Measurements from ENCODE around the gene ECM1. TPM values are rescaled to one million over a fixed set of nuclear protein-coding genes. Genes with fewer than 3 reads are reported as not detected.

The ECM1 gene
- total RNA-seq, 1 donor from 2014 or later = 5.1 TPM

DNA sequence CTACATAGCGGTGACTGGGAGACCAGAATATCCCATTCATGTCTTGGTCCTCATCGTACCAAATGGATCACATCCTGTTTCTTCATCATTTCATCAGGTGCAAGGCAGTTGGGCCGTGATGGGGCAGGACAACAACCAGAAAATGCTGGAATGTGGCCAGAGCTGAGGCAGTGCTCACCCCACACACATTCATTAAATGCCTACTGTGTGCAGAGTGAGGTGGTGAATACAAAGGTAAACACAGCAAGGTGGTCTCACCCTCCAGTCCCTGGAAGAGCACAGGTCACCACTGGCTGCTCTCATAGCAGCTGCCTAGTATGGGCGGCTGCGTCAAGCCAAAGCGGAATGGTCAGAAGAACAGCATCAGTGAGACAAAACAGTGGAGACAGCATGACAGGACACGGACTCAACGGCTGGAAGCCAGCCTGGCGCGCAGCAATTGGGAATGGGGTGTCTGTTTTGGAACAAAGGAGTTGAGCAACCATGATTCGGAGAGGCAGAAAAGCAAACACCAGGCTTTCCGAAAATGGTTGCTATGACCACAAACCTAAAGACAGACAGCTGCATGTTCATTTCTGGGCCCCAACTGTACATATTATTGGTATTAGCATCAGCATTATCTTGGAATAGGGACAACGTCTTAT is 35.7 kb downstream of the ECM1 start:
- DNase-seq (ENCODE audit: extremely low read depth, low read depth, low spot score) = no peak

DNA sequence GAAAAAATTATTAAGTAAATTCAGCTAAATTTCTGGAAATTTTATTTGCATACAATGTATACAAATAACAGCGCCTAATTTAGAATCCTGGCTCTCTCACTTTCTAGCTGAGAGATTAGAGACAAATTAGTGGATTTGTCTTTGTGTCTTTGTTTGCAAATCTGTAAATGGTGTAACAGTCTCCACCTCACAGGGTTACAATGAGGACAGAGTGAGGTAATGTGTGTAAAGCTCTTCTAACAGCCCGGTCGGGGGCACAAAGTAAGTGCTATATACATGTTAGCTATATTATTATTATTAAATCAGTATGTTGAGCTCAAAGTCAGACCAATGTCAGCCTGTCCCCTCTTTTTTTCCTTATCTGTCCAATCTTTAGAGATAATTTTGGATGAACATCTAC is 36.3 kb downstream of the ECM1 start:
- DNase-seq (ENCODE audit: extremely low read depth, low read depth, low spot score) = no peak

DNA sequence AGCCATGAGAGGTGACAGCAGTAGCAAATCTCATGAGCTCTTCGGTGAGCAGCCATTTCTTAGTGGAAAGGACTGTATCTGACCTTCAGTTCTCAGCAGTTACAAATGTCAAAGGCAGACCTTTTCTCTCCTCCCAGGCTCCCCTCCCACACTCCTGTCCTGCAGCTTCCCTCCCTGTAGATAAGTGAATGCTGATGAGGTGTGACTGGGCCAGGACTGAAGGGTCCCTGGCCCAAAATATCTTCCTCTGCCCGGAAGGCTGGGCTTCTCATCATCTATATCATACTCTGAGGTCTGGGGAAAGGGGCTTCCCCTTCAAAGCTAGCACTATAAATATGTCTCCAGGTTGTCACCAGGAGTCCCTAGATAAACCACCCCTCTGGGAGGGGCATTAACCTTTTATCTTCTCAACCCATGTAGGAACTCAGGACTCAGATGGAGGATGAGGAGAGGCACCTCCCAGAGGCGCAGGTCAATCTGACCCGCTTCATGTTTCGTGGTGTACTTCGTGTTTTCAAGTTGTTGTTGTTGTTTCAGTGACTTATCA is 37.6 kb downstream of the ECM1 start:
- no peak for DNase-seq (ENCODE audit: extremely low read depth, low read depth, low spot score)

DNA sequence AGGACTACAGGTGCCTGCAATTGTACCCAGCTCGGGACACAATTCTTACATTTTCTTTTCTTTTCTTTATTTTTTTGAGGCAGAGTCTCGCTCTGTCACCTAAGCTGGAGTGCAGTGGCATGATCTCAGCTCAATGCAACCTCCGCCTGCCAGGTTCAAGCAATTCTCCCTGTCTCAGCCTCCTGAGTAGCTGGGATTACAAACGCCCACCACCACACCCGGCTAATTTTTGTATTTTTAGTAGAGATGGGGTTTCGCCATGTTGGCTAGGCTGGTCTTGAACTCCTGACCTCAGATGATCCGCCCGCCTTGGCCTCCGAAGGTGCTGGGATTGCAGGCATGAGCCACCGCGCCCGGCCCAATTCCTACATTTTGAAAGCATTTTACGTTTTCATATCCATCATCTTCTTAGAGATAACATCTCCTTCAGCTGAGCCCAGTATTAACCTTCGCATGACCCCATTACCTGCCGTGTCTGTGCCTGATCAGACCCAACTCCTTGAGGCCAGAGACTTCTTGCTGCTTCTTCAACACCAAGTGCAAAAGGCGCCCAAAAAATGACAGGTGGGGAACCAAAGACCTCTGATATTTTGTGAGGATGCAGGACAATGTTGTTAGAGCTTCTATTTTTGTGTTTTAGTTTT is 38.5 kb downstream of the ECM1 start:
- no peak for DNase-seq (ENCODE audit: extremely low read depth, low read depth, low spot score)

DNA sequence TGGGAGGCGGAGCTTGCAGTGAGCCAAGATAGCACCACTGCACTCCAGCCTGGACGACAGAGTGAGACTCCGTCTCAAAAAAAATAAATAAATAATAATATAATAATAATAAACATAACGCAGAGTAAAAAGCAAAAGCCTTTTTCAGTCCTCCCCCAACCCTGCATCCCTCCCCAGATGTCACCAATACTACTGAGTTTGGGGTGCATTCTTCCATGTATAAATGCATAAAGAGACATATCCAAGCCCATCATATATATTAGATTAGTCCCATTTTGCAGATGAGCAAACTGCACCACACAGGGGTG is 40.4 kb downstream of the ECM1 start:
- no peak for DNase-seq (ENCODE audit: extremely low read depth, low read depth, low spot score)

DNA sequence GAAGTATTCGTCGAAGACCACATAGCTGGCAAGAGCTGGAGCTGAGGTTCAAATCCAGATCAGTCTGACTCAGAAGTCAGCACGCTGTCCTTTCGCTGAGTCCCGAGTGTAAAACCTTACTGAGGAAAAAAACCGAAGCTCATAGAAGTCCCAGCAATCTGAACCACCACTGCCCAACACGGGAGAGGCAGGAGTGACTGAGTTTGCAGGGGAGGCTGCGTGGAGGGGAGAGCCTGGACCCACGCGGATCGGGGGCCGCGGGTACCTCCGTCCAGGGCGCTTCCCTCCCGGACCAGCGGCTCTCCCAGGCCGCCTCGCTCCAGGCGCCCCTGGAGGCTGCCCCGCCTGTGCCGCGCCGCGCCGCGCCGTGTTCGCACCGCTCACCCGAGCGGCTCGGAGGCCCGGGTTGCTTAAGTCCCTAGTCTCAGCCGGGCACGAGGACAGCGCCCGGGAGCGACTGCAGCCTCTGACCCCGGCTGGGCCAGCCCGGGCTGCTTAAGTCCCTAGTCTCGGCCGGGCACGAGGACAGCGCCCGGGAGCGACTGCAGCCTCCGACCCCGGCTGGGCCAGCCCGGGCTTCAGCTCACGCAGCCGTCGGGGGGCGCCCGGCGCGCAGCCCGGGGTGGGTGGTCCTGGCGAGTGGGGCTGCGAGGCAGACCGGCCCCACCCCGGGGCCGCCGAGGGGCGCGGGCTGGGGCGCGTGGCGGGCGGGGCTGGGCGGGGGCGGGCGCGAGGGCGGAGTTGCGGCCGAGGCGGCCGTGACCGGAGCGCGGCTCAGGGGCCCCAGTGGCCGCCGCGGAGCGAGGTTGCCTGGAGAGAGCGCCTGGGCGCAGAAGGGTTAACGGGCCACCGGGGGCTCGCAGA is 41.0 kb downstream of the ECM1 start, which contains the start of gene ADAMTSL4:
Gene ADAMTSL4, plus strand, starts transcription at position 777 of the 864 bp plus-strand sequence. CDS start 2,881 bp downstream, outside the sequence.
- no peak for DNase-seq (ENCODE audit: extremely low read depth, low read depth, low spot score)

DNA sequence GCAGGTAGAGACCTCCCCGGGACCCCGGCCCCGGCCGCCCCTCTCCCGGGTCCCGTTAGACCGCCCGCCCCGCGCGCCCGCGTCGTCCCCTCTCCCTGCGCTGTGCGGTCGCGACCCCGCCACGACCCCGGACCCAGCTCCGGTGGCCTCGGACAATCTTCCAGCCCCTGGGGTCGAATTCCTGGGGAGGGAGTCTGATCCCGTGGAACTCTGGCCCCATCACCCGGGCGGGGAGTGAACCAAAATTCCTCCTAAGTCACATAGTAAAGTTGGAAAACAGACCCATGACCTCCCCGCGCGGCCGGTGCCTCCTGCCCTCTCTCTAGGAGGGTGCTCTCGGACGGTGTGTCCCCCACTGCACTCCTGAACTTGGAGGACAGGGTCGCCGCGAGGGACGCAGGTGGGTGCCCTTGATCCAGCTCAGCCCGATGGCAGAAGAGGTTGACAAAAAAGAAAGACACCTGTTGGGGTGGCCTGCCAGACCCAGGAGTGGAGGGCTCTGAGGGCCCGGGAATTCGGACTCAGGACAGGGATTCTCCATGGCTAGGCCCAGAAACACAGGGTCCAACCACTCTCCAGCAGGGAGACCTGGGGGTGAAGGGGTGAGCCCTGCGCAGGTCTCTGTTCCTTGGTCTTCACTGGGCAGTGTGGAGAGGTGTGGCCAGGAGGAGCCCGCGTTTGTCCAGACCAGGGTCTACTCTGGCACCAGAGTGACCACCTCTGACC is 41.8 kb downstream of the ECM1 start:
- DNase-seq (ENCODE audit: extremely low read depth, low read depth, low spot score) = no peak

DNA sequence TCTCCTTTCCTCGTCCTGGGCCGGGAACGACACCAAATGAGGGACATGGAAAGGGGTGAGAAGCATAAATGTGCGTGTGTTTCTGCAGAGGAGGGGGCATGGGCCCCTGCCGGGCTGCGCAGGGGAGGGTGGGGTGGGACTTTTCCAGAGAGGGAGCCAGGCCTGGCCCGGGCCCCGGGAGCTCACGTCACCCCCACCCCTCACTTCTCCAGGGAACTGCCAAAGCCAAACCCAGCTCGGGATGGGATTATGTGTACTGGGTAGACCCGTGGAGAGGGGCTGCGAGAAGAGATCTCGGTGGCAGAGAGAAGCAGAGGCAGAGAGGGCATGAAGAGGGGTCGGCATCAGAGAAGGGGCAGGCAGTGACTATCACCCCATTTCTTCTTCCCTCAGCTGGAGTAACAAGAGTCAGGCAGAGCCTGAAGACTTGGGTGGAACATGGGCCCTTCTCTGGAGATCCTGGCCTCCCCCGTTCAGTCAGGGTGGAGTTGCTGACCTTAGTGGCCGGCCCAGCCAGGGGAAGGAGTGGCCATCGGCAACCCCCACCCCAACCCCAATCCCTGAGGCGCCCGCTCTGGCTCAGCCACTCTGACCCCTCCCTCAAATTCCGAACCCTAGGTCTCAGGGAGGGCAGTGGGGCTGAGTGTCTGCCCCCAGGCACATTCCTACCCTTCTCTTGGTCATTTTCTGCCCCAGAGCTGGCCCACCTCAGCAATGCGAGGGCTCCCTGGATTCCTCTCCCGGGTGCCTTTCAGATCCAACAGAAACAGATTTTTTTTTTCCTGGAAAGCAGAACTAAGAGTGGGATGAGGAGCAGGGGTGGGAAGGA is 42.5 kb downstream of the ECM1 start:
- no peak for DNase-seq (ENCODE audit: extremely low read depth, low read depth, low spot score)

DNA sequence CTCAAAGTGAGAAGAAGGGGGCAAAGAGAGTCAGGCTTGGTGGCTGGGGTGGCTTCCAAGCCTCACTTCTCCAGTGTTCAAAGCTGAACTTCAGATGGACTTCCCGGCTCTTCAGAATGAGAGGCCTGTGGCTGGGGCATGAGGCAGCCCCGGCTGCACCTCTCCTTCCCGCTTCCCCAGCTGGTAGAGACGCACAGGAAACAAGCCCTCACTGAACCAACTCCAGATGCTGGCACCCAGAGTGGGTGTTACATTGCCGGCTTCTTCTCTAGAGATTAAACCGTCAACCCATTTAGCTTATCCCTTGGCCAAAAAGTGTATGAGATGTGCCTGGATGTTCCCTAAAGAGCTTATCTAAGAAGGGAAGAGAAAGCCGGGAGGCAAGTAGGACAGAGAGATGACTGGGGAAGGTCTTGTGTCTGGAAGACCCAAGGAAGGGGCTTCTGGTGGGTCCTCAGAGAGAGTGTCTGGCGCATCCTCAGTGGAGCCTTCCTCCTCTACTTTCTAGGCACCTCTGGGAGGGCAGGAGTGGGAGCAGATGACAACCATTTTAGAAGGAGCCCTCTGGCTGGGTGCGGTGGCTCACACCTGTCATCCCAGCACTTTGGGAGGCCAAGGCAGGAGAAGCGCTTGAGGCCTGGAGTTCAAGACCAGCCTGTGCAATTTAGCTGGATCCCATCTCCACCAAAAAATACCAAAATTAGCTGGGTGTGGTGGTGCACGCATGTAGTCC is 43.3 kb downstream of the ECM1 start:
- DNase-seq (ENCODE audit: extremely low read depth, low read depth, low spot score) = no peak

DNA sequence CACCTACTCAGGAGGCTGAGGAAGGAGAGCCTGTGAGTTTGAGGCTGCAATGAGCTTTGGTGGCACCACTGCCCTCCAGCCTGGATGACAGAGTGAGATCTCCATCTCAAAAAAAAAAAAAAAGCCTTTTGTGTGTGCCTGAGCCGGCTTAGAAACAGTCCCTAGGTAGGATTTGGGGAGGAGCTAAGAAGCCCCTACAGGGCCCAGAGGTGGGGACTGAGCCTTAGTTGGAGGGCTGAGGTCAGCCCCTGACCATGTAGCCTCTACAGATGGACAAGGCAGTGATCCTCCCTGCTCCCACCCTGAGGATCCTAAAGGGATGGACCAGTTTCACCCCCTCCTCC is 43.8 kb downstream of the ECM1 start:
- no peak for DNase-seq (ENCODE audit: extremely low read depth, low read depth, low spot score)

DNA sequence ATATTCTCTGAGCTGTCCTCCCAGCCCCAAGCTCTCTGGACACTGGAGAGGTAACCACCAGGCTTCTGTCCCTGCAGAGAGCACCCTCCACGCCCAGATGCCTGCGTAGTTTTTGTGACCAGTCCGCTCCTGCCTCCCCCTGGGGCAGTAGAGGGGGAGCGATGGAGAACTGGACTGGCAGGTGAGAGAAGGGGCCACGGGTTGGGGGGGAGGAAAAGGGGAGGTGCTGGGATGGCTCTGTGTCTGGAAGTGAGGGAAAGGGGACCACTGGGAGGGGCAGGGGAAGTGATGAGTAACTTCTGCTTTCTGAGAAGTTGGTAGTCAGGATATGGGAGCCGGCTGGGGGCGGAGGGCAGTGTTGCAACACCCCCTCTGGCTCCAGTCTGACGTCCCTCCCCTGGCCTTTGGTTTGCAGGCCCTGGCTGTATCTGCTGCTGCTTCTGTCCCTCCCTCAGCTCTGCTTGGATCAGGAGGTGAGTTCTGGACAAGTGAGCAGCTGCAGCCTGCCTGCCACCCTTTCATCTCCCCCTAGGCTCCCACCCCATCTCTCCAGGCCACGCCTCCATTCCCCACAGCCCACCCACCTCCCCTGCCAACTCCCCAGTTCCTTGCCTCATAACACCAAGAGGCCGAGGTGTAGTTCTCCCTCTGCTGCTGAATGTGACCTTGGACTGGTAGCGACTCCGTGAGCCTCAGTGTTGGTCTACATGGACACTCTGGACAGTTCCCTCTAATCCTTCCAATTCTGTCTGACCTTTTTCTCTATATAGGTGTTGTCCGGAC is 44.4 kb downstream of the ECM1 start:
- no peak for DNase-seq (ENCODE audit: extremely low read depth, low read depth, low spot score)

DNA sequence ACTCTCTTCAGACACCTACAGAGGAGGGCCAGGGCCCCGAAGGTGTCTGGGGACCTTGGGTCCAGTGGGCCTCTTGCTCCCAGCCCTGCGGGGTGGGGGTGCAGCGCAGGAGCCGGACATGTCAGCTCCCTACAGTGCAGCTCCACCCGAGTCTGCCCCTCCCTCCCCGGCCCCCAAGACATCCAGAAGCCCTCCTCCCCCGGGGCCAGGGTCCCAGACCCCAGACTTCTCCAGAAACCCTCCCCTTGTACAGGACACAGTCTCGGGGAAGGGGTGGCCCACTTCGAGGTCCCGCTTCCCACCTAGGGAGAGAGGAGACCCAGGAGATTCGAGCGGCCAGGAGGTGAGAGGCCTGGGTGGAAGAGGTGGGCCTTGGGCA is 45.0 kb downstream of the ECM1 start:
- no peak for DNase-seq (ENCODE audit: extremely low read depth, low read depth, low spot score)

DNA sequence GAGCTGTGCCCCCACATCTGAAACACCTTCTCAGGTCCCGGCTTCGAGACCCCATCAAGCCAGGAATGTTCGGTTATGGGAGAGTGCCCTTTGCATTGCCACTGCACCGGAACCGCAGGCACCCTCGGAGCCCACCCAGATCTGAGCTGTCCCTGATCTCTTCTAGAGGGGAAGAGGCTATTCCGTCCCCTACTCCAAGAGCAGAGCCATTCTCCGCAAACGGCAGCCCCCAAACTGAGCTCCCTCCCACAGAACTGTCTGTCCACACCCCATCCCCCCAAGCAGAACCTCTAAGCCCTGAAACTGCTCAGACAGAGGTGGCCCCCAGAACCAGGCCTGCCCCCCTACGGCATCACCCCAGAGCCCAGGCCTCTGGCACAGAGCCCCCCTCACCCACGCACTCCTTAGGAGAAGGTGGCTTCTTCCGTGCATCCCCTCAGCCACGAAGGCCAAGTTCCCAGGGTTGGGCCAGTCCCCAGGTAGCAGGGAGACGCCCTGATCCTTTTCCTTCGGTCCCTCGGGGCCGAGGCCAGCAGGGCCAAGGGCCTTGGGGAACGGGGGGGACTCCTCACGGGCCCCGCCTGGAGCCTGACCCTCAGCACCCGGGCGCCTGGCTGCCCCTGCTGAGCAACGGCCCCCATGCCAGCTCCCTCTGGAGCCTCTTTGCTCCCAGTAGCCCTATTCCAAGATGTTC is 45.6 kb downstream of the ECM1 start:
- DNase-seq (ENCODE audit: extremely low read depth, low read depth, low spot score) = no peak

DNA sequence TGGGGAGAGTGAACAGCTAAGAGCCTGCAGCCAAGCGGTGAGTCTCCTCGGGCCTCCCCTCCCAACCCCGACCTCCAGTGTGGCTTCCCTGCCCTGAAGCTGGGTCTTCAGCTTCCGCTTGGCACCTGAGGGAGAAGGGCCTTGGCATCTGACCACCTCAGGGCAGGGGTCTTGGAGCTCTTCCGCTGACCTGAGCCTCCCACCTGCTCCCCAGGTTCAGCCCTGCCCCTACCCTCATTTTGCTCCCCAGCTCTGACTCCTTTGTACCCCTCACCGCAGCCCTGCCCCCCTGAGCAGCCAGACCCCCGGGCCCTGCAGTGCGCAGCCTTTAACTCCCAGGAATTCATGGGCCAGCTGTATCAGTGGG is 46.2 kb downstream of the ECM1 start:
- DNase-seq (ENCODE audit: extremely low read depth, low read depth, low spot score) = no peak

DNA sequence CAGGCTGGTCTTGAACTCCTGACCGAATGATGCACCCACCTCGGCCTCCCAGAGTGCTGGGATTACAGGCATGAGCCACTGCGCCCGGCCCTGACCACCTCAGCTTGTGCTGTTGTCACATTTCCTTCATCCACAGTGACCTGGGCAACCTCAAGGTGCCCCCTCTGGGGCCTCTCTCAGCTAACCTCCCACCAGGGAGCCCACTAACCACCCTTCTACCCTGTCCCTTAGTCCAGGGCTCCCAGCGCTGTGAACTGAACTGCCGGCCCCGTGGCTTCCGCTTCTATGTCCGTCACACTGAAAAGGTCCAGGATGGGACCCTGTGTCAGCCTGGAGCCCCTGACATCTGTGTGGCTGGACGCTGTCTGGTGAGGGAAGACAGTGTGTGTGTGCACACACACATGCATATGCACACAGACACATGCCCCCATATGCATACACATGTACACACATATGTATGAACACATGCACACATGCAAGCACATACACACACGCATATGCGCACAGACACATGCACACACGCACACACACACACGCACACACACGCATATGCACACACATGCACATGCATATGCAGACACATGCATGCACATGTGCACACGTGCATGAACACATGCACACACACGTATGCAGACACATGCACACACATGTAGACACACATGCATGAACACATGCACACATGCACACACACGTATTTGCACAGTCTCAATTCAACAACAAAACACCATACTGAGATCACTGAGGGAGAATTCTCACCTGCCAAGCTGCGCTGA is 47.5 kb downstream of the ECM1 start:
- DNase-seq (ENCODE audit: extremely low read depth, low read depth, low spot score) = no peak

DNA sequence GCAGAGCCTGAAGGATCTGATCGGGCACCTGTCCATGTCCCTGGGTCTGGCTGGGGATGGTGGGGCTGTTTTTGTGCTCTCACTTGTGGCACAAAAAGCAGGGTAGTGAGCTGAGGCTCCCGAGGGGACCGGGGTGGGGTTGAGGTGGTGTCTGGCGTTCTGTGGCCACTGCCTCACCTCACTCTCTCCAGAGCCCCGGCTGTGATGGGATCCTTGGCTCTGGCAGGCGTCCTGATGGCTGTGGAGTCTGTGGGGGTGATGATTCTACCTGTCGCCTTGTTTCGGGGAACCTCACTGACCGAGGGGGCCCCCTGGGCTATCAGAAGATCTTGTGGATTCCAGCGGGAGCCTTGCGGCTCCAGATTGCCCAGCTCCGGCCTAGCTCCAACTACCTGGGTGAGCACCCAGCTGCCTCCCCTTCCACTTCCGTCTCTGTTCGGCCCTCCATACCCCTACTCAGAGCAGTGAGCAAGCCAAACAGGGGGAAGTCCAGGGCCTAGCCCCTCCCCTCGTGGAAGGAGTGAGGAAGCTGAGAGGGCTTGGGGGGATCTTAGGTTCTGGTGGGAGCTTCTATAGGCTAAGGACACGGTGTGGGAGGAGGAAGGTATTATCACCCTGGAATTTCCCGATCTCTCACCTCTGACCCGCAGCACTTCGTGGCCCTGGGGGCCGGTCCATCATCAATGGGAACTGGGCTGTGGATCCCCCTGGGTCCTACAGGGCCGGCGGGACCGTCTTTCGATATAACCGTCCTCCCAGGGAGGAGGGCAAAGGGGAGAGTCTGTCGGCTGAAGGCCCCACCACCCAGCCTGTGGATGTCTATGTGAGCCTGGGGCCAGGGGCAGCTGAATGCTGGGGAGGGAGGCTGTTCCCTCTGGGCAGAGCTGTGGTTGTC is 48.3 kb downstream of the ECM1 start:
- DNase-seq (ENCODE audit: extremely low read depth, low read depth, low spot score) = no peak

All from glomerular endothelial cell (primary cell).